Measurements from ENCODE around the gene SRD5A3. TPM values are rescaled to one million over a fixed set of nuclear protein-coding genes. Genes with fewer than 3 reads are reported as not detected.

SRD5A3 gene
- total and polyA plus RNA-seq, 9 of the 15 experiments (the other 6 are each of a cell fraction or from before 2014, with no cell fraction given) = 2.5 to 37.0 (median 13.3) TPM

GRCh38 chr4:55340266-55340665 lies 5.8 kb upstream of the SRD5A3 start (continued):
- TF ChIP-seq ZNF592 (IDR thresholded peaks at IDR 0.05) (no peak), GABPB1 (CRISPR knock-in tag; IDR thresholded peaks at IDR 0.05) (no peak)

GRCh38 chr4:55343887-55344286 lies 2.2 kb upstream of the SRD5A3 start:
- Histone ChIP-seq H3K4me2 (ENCODE audit: insufficient read depth, low read length) (no peak overlapping the region), H3K4me1 (replicated peaks in 1 of 2; ENCODE audit: control insufficient read depth in 2 of 2, insufficient read depth in 2 of 2, low read length in 2 of 2) (peaks cover 12 to 15% of the 10 kb centered on the region in 2 experiments), H3K9me3 (replicated peaks; ENCODE audit: control insufficient read depth, insufficient read depth, low read depth, low read length) (0 out of 2 replicates have a peak, but pooled peaks cover 1% of the 10 kb centered on the region), H3K9ac (ENCODE audit: insufficient read depth in 1 of 2, low read depth in 2 of 2, low read length in 2 of 2) (no peak overlapping the region), H3K36me3 (ENCODE audit: control insufficient read depth, insufficient read depth, low read length) (no peaks in the 10 kb centered on the region), H4K20me1 (replicated peaks; ENCODE audit: control insufficient read depth, insufficient read depth, low read length) (no peaks in the 10 kb centered on the region), H3K27ac (ENCODE audit: extremely low read depth, low read depth, low read length) (no peak overlapping the region), H3K4me3 (no peak overlapping the region), H2AFZ (ENCODE audit: low read depth, low read length) (no peak overlapping the region), H3K79me2 (ENCODE audit: control insufficient read depth, insufficient read depth, low read length) (peaks cover 24% of the 10 kb centered on the region), H3K27me3 (ENCODE audit: control insufficient read depth in 2 of 2, insufficient read depth in 2 of 2, low read length in 2 of 2) (no peaks in the 10 kb centered on the region), H3K9me1 (ENCODE audit: control insufficient read depth, insufficient read depth, low read length) (no peaks in the 10 kb centered on the region)
- intact Hi-C loops (cut with micrococcal nuclease) = loop anchor here (10.0 kb wide), 3 partner anchors 101 to 521 kb away; partner anchors contain the start of gene NMU
- CTCF ChIA-PET (ENCODE audit: low intra/inter-chr PET ratio) = no interaction called here
- TF ChIP-seq CTCF (IDR thresholded peaks at IDR 0.05 in 2 of 3, conservative IDR thresholded peaks at IDR 0.05 in 1 of 3; ENCODE audit: insufficient read depth in 2 of 3, low read depth in 1 of 3, low read length in 3 of 3) = 0 out of 6 replicates have a peak, but pooled peaks of 1 of the 3 experiments have one; percentile 12
- TF ChIP-seq BCLAF1 (IDR thresholded peaks at IDR 0.05; ENCODE audit: borderline replicate concordance in 1 of 2, control insufficient read depth in 1 of 2, low read depth in 2 of 2, low read length in 1 of 2) = no peak
- TF ChIP-seq U2AF1 (optimal IDR thresholded peaks at IDR 0.05; ENCODE audit: low read depth, low read length) = no peak
- TF ChIP-seq ZNF282 (CRISPR knock-in tag; IDR thresholded peaks at IDR 0.05) = no peak
- no peak for TF ChIP-seq HDAC2 (IDR thresholded peaks at IDR 0.05)
- TF ChIP-seq NUFIP1 (IDR thresholded peaks at IDR 0.05; ENCODE audit: partially characterized antibody) = no peak
- in situ Hi-C loops (cut with MboI) = loop anchor here (10.0 kb wide), 1 partner anchor 201 kb away; the partner anchor contains the start of gene CLOCK
- no peak for ATAC-seq
- 77% methylated on average over 6 of the region's 7 CpGs for WGBS (ENCODE audit: insufficient coverage, low coverage, missing lambda C conversion rate)
- no TSS peak for BruUV-seq (replicated peaks)
- DNase-seq (ENCODE audit: extremely low read depth in 1 of 4, low spot score in 3 of 4) = no peak
- no peak for FAIRE-seq
- POLR2A ChIA-PET = no interaction called here
